Measurements from ENCODE around the gene GTPBP2. TPM values are rescaled to one million over a fixed set of nuclear protein-coding genes. Genes with fewer than 3 reads are reported as not detected.

GTPBP2 gene
- total RNA-seq, 1 experiment from 2014 or later, result 72.2 TPM

DNA sequence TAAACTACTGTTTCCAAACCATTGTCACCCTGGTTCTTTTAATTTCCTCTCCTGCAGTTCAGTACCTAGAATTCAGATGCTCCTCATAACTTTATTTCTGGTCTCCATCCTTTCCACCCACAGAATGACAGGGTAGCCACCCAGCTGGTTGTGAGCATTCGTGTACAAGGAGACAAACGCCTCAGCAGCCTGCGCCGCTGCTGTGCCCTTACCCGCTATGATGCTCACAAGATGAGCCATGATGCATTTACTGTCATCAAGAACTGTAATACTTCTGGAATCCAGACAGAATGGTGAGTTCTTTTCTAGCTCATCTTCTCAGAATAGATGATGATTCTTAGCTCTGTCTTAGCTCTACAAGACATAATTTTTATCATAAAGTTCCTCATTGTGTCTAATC lies 18.6 kb downstream of the GTPBP2 start:
- no peak overlapping the region for H3K27ac Mint-ChIP-seq
- DNase-seq, result no peak
- H3K9me3 Mint-ChIP-seq, result no peaks in the 10 kb centered on the region
- no peaks in the 10 kb centered on the region for H3K23me2 ChIP-seq (ENCODE audit: insufficient read length, low read depth, low read length, poor library complexity, severe bottlenecking)
- no peak overlapping the region for H3K27ac ChIP-seq (ENCODE audit: insufficient read length, low read depth, low read length)
- H3K23ac ChIP-seq (ENCODE audit: insufficient read length, low read depth, low read length), result no peak overlapping the region
- H2AFZ ChIP-seq (ENCODE audit: low read length), result no peak overlapping the region
- no peak overlapping the region for H3T11ph ChIP-seq (ENCODE audit: low read length)
- no peak overlapping the region for H4K5ac ChIP-seq (ENCODE audit: insufficient read length, low read depth, low read length)
- H3K9ac ChIP-seq (ENCODE audit: extremely low read depth, insufficient read length, low read length), result no peak overlapping the region
- no peaks in the 10 kb centered on the region for H3K9me3 ChIP-seq (ENCODE audit: control insufficient read depth, low read depth, low read length)
- H2AK5ac ChIP-seq (ENCODE audit: insufficient read length, low read length), result no peak overlapping the region
- no peak overlapping the region for H2BK5ac ChIP-seq (ENCODE audit: insufficient read length, low read length)
- no peak overlapping the region for H2BK12ac ChIP-seq (ENCODE audit: insufficient read length, low read depth, low read length)
- H3K4me3 Mint-ChIP-seq, result no peak overlapping the region
- no peak overlapping the region for H3K18ac ChIP-seq (ENCODE audit: insufficient read length, low read depth, low read length)
- H3K36me3 Mint-ChIP-seq (ENCODE audit: insufficient read depth in 1 of 3, low read depth in 3 of 3), result peaks cover 0 to 46% (median 23%) of the 10 kb centered on the region in 3 experiments; a peak in 4 of 7 replicates
- H3K4me2 ChIP-seq (ENCODE audit: insufficient read depth, insufficient read length, low read length), result no peak overlapping the region
- no peaks in the 10 kb centered on the region for H3K27me3 ChIP-seq (ENCODE audit: insufficient read depth, low read length)
- H3K56ac ChIP-seq (ENCODE audit: insufficient read length, low read depth, low read length), result no peak overlapping the region
- no CpG with 5 or more reads among the region's 5 CpGs for WGBS (ENCODE audit: extremely low coverage, insufficient read length, low lambda C conversion rate)
- no peak overlapping the region for H4K91ac ChIP-seq (ENCODE audit: insufficient read length, low read depth, low read length)
- H3K4me1 ChIP-seq (ENCODE audit: insufficient read depth, low read length), result no peaks in the 10 kb centered on the region
- H3K79me1 ChIP-seq (ENCODE audit: insufficient read depth, low read depth, low read length, poor library complexity, severe bottlenecking), result no peaks in the 10 kb centered on the region
- no peaks in the 10 kb centered on the region for H3K4me1 Mint-ChIP-seq
- H3K79me2 ChIP-seq (ENCODE audit: insufficient read depth, low read length), result no peaks in the 10 kb centered on the region
- no peak overlapping the region for H2BK120ac ChIP-seq (ENCODE audit: low read depth, low read length, poor library complexity, severe bottlenecking)
- H3K14ac ChIP-seq (ENCODE audit: insufficient read depth, low read length), result no peak overlapping the region
- H4K20me1 ChIP-seq (ENCODE audit: control insufficient read depth, insufficient read depth, insufficient read length), result no peaks in the 10 kb centered on the region
- H4K8ac ChIP-seq (replicated peaks; ENCODE audit: insufficient read length, low read depth, low read length), result no peak overlapping the region
- no peak overlapping the region for H2BK15ac ChIP-seq (ENCODE audit: low read depth, low read length)
- no peak overlapping the region for H3K4ac ChIP-seq (ENCODE audit: low read depth, low read length)
- TF ChIP-seq, protein P1, sequence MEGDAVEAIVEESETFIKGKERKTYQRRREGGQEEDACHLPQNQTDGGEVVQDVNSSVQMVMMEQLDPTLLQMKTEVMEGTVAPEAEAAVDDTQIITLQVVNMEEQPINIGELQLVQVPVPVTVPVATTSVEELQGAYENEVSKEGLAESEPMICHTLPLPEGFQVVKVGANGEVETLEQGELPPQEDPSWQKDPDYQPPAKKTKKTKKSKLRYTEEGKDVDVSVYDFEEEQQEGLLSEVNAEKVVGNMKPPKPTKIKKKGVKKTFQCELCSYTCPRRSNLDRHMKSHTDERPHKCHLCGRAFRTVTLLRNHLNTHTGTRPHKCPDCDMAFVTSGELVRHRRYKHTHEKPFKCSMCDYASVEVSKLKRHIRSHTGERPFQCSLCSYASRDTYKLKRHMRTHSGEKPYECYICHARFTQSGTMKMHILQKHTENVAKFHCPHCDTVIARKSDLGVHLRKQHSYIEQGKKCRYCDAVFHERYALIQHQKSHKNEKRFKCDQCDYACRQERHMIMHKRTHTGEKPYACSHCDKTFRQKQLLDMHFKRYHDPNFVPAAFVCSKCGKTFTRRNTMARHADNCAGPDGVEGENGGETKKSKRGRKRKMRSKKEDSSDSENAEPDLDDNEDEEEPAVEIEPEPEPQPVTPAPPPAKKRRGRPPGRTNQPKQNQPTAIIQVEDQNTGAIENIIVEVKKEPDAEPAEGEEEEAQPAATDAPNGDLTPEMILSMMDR (conservative IDR thresholded peaks at IDR 0.05), result no peak
- no peak overlapping the region for H2BK20ac ChIP-seq (ENCODE audit: low read depth, low read length, poor library complexity, severe bottlenecking)
- no peaks in the 10 kb centered on the region for H3K27me3 Mint-ChIP-seq (ENCODE audit: low read depth)
